ENCODE measurements around the gene TTLL3. TPM values are rescaled to one million over a fixed set of nuclear protein-coding genes. Genes with fewer than 3 reads are reported as not detected.
A peak's percentile ranks its signal among the peaks of the same experiment; 100 is the strongest.

The TTLL3 gene
- total and polyA plus RNA-seq, 2 of the 8 experiments (the other 6 are each of a cell fraction or from before 2014, with no cell fraction given) = 5.9 to 8.9 TPM

DNA sequence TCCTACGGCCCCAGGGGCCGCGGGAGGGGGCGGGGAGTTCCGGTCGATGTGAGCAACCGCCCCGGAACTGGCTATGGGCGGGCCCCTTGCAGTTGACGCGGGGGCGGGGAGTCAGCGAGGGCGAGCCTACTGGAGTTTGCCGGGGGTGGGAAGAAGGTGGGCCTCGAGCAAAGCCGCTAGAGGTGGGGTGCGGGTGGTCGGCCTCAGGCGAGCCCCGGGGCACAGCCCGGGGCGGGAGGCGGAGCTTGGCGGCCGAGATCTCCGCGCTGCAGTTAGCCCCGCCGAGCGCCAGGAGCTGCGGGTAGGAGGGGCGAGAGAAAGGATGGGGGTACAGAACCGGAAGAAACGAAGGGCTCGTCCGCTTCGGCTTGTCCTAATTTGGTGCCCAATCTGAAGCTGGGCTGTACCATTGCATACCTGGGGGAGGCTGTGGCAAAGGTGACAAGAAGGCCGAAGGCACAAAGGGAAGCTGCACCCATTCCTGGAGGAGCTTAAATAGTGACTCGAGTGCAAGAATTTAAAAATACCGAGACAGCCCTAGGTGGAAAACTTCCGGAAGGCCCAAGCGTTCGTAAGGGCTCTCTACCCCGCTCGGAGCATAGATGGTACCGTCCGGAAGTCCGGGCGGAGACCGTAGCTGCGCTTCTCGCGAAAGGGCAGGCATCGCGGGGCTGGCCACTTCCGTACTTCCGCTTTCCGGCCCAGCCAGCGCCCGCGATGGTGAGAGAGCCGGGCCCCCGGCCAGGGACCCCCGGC, 17.5 kb upstream of the TTLL3 start, which contains the start of the genes ARPC4 and TADA3 (continued):
- TF ChIP-seq, protein P1, sequence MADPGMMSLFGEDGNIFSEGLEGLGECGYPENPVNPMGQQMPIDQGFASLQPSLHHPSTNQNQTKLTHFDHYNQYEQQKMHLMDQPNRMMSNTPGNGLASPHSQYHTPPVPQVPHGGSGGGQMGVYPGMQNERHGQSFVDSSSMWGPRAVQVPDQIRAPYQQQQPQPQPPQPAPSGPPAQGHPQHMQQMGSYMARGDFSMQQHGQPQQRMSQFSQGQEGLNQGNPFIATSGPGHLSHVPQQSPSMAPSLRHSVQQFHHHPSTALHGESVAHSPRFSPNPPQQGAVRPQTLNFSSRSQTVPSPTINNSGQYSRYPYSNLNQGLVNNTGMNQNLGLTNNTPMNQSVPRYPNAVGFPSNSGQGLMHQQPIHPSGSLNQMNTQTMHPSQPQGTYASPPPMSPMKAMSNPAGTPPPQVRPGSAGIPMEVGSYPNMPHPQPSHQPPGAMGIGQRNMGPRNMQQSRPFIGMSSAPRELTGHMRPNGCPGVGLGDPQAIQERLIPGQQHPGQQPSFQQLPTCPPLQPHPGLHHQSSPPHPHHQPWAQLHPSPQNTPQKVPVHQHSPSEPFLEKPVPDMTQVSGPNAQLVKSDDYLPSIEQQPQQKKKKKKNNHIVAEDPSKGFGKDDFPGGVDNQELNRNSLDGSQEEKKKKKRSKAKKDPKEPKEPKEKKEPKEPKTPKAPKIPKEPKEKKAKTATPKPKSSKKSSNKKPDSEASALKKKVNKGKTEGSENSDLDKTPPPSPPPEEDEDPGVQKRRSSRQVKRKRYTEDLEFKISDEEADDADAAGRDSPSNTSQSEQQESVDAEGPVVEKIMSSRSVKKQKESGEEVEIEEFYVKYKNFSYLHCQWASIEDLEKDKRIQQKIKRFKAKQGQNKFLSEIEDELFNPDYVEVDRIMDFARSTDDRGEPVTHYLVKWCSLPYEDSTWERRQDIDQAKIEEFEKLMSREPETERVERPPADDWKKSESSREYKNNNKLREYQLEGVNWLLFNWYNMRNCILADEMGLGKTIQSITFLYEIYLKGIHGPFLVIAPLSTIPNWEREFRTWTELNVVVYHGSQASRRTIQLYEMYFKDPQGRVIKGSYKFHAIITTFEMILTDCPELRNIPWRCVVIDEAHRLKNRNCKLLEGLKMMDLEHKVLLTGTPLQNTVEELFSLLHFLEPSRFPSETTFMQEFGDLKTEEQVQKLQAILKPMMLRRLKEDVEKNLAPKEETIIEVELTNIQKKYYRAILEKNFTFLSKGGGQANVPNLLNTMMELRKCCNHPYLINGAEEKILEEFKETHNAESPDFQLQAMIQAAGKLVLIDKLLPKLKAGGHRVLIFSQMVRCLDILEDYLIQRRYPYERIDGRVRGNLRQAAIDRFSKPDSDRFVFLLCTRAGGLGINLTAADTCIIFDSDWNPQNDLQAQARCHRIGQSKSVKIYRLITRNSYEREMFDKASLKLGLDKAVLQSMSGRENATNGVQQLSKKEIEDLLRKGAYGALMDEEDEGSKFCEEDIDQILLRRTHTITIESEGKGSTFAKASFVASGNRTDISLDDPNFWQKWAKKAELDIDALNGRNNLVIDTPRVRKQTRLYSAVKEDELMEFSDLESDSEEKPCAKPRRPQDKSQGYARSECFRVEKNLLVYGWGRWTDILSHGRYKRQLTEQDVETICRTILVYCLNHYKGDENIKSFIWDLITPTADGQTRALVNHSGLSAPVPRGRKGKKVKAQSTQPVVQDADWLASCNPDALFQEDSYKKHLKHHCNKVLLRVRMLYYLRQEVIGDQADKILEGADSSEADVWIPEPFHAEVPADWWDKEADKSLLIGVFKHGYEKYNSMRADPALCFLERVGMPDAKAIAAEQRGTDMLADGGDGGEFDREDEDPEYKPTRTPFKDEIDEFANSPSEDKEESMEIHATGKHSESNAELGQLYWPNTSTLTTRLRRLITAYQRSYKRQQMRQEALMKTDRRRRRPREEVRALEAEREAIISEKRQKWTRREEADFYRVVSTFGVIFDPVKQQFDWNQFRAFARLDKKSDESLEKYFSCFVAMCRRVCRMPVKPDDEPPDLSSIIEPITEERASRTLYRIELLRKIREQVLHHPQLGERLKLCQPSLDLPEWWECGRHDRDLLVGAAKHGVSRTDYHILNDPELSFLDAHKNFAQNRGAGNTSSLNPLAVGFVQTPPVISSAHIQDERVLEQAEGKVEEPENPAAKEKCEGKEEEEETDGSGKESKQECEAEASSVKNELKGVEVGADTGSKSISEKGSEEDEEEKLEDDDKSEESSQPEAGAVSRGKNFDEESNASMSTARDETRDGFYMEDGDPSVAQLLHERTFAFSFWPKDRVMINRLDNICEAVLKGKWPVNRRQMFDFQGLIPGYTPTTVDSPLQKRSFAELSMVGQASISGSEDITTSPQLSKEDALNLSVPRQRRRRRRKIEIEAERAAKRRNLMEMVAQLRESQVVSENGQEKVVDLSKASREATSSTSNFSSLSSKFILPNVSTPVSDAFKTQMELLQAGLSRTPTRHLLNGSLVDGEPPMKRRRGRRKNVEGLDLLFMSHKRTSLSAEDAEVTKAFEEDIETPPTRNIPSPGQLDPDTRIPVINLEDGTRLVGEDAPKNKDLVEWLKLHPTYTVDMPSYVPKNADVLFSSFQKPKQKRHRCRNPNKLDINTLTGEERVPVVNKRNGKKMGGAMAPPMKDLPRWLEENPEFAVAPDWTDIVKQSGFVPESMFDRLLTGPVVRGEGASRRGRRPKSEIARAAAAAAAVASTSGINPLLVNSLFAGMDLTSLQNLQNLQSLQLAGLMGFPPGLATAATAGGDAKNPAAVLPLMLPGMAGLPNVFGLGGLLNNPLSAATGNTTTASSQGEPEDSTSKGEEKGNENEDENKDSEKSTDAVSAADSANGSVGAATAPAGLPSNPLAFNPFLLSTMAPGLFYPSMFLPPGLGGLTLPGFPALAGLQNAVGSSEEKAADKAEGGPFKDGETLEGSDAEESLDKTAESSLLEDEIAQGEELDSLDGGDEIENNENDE (IDR thresholded peaks at IDR 0.05; ENCODE audit: insufficient replicate concordance, low read length) = no peak
- TF ChIP-seq FOSL1 (IDR thresholded peaks at IDR 0.05; ENCODE audit: insufficient read depth, low read depth, low read length) (no peak), KDM1A (IDR thresholded peaks at IDR 0.05; ENCODE audit: borderline replicate concordance, low read length) (no peak), RNF2 (IDR thresholded peaks at IDR 0.05; ENCODE audit: borderline replicate concordance, low read depth, low read length, missing control alignments, poor library complexity, severe bottlenecking) (no peak), KDM4A (IDR thresholded peaks at IDR 0.05; ENCODE audit: low read depth, low read length, severe bottlenecking) (peak; percentile 58), CREB1 (IDR thresholded peaks at IDR 0.05) (0 out of 2 replicates have a peak, but pooled peaks have one; percentile 14), TBP (IDR thresholded peaks at IDR 0.05; ENCODE audit: low read depth, low read length) (peak; percentile 74), EGR1 (IDR thresholded peaks at IDR 0.05; ENCODE audit: borderline replicate concordance, low read depth, low read length) (peak; percentile 76; the same call in 1 of the 2 replicates), NRF1 (IDR thresholded peaks at IDR 0.05; ENCODE audit: low read depth, low read length) (no peak), CHD2 (IDR thresholded peaks at IDR 0.05; ENCODE audit: low read length) (peak; percentile 95)

Data from H1 (cell line).